RWPE2 (cell line): ENCODE results near the gene AOAH.

Source experiments
- ATAC-seq: fragments of 200-7000 bp; cut with Tn5 transposase; 3 replicates; pipeline ENCODE4 v1.9.1; 2021; ENCODE audit warnings: low read depth
- DNase-seq: peaks from one replicate; pipeline ENCODE4 v3.0.0-alpha.2; 2020; ENCODE audit warnings: low spot score
- H3K27ac ChIP-seq: fragments of 450-650 bp; 2 replicates; pipeline ENCODE4 v1.5.1; 2017; ENCODE audit warnings: mild to moderate bottlenecking; ENCODE audit not compliant: poor library complexity, severe bottlenecking
- H3K27me3 ChIP-seq: fragments of 250-450 bp; sonication (Bioruptor Pico); 2 replicates; pipeline ENCODE4 v1.5.1; 2021; ENCODE audit warnings: mild to moderate bottlenecking, moderate library complexity; ENCODE audit not compliant: insufficient read depth, poor library complexity, severe bottlenecking
- H3K36me3 ChIP-seq: fragments of 250-450 bp; sonication (Bioruptor Pico); 2 replicates; pipeline ENCODE4 v1.5.1; 2020; ENCODE audit warnings: low read depth, mild to moderate bottlenecking, moderate library complexity
- H3K4me1 ChIP-seq: fragments of 250-450 bp; sonication (Bioruptor Pico); 2 replicates; pipeline ENCODE4 v1.5.1; 2021; ENCODE audit warnings: mild to moderate bottlenecking, moderate library complexity; ENCODE audit not compliant: insufficient read depth, poor library complexity, severe bottlenecking
- H3K4me3 ChIP-seq: fragments of 250-450 bp; sonication (Bioruptor Pico); 2 replicates; pipeline ENCODE4 v1.5.1; 2021; ENCODE audit warnings: mild to moderate bottlenecking, moderate library complexity; ENCODE audit not compliant: severe bottlenecking
- H3K9me3 ChIP-seq: fragments of 250-450 bp; sonication (Bioruptor Pico); 2 replicates; pipeline ENCODE4 v1.5.1; 2021; ENCODE audit warnings: mild to moderate bottlenecking, moderate library complexity; ENCODE audit not compliant: severe bottlenecking
- CTCF ChIP-seq: fragments of 450-650 bp; IDR thresholded peaks from one replicate; pipeline ENCODE4 v1.5.1; 2017; ENCODE audit warnings: mild to moderate bottlenecking, moderate library complexity; ENCODE audit not compliant: poor library complexity, severe bottlenecking

AOAH gene

GRCh38 chr7:36606153-36606975, 117.9 kb downstream of the AOAH start:
- Histone ChIP-seq H3K36me3 (no peaks in the 10 kb centered on the region), H3K27me3 (no peaks in the 10 kb centered on the region), H3K9me3 (no peaks in the 10 kb centered on the region), H3K27ac (no peak overlapping the region), H3K4me1 (peaks cover 17% of the 10 kb centered on the region), H3K4me3 (no peak overlapping the region)
- ATAC-seq (no peak), DNase-seq (no peak)
- TF ChIP-seq CTCF, result no peak

GRCh38 chr7:36605261-36606051, 118.8 kb downstream of the AOAH start:
- Histone ChIP-seq H3K9me3 (no peaks in the 10 kb centered on the region), H3K27me3 (no peaks in the 10 kb centered on the region), H3K36me3 (no peaks in the 10 kb centered on the region), H3K4me3 (no peak overlapping the region), H3K4me1 (peaks cover 17% of the 10 kb centered on the region), H3K27ac (no peak overlapping the region)
- TF ChIP-seq CTCF, result no peak
- ATAC-seq, result peak; percentile 79
- DNase-seq, result no peak

- TF ChIP-seq CTCF, result no peak
- Histone ChIP-seq H3K9me3 (no peaks in the 10 kb centered on the region), H3K4me1 (peaks cover 17% of the 10 kb centered on the region), H3K36me3 (no peaks in the 10 kb centered on the region), H3K27me3 (no peaks in the 10 kb centered on the region), H3K4me3 (no peak overlapping the region), H3K27ac (no peak overlapping the region)
- DNase-seq (no peak), ATAC-seq (peak; percentile 13; the same call in 1 of the 3 replicates)
Measured at GRCh38 chr7:36604806-36605205, 119.5 kb downstream of the AOAH start.

- H3K9me3 ChIP-seq, result no peaks in the 10 kb centered on the region
- H3K36me3 ChIP-seq, result no peaks in the 10 kb centered on the region
- no peaks in the 10 kb centered on the region for H3K27me3 ChIP-seq
- ATAC-seq (no peak), DNase-seq (no peak)
- no peak overlapping the region for H3K27ac ChIP-seq
- TF ChIP-seq CTCF, result no peak
- no peak overlapping the region for H3K4me3 ChIP-seq
- peaks cover 17% of the 10 kb centered on the region for H3K4me1 ChIP-seq
Measured at GRCh38 chr7:36602934-36603887, 121.1 kb downstream of the AOAH start.
